Measurements from ENCODE around the gene SDHA. TPM values are rescaled to one million over a fixed set of nuclear protein-coding genes. Genes with fewer than 3 reads are reported as not detected.

SDHA gene
- total and polyA plus RNA-seq, 10 of the 15 experiments (the other 5 are each of a cell fraction or from before 2014, with no cell fraction given): 63.3 to 205 (median 104) TPM

GRCh38 chr5:192970-193831 lies 24.9 kb upstream of the SDHA start:
- BruUV-seq (replicated peaks): no TSS peak
- H2AFZ ChIP-seq (ENCODE audit: control insufficient read depth, low read depth, low read length): no peak overlapping the region
- in situ Hi-C loops (cut with MboI) (no loop called here), intact Hi-C loops (cut with micrococcal nuclease; ENCODE audit: unreplicated experiment) (no loop called here)
- no peaks in the 10 kb centered on the region; the same call in 1 of the 2 replicates for H4K20me1 ChIP-seq (ENCODE audit: control insufficient read depth, insufficient read depth)
- no peaks in the 10 kb centered on the region for H3K9me3 ChIP-seq (replicated peaks; ENCODE audit: control insufficient read depth, insufficient read depth, low read length)
- no peaks in the 10 kb centered on the region for H3K79me2 ChIP-seq (ENCODE audit: control insufficient read depth, insufficient read depth, low read length)
- H3K9ac ChIP-seq (ENCODE audit: control insufficient read depth, insufficient read depth, low read length): no peak overlapping the region
- no peak overlapping the region for H3K4me3 ChIP-seq
- CTCF ChIA-PET: no interaction called here
- no peaks in the 10 kb centered on the region for H3K27me3 ChIP-seq (replicated peaks in 1 of 2; ENCODE audit: control insufficient read depth in 2 of 2, insufficient read depth in 2 of 2, low read length in 1 of 2)
- DNase-seq (ENCODE audit: low read depth, low spot score): no peak
- FAIRE-seq: no peak
- RAD21 ChIA-PET (ENCODE audit: unreplicated experiment): no interaction called here
- H3K4me1 ChIP-seq (ENCODE audit: control insufficient read depth, insufficient read depth, low read length): peaks cover 31% of the 10 kb centered on the region
- H3K36me3 ChIP-seq (ENCODE audit: control insufficient read depth in 2 of 2, insufficient read depth in 2 of 2, low read length in 1 of 2): no peaks in the 10 kb centered on the region
- no peak overlapping the region for H3K4me2 ChIP-seq (ENCODE audit: control insufficient read depth, insufficient read depth)
- no peak for ATAC-seq
- 60% methylated on average over 14 of the region's 17 CpGs for WGBS (ENCODE audit: insufficient coverage, insufficient replicate concordance, low lambda C conversion rate, missing lambda C conversion rate)
- SMC1A ChIA-PET (ENCODE audit: uncharacterized antibody, unreplicated experiment): no interaction called here
- POLR2A ChIA-PET: no interaction called here
- no peak overlapping the region for H3K27ac ChIP-seq (ENCODE audit: control insufficient read depth, insufficient read depth)
- TF ChIP-seq GABPA (IDR thresholded peaks at IDR 0.05; ENCODE audit: low read depth) (no peak), POU2F2 (IDR thresholded peaks at IDR 0.05; ENCODE audit: borderline replicate concordance, low read depth, low read length) (no peak), CREB1 (IDR thresholded peaks at IDR 0.05; ENCODE audit: low read depth) (no peak), ATF3 (IDR thresholded peaks at IDR 0.05; ENCODE audit: borderline replicate concordance, extremely low read depth, low read depth, low read length) (no peak), CHD4 (IDR thresholded peaks at IDR 0.05) (no peak), LARP7 (IDR thresholded peaks at IDR 0.05) (no peak), RBBP5 (conservative IDR thresholded peaks at IDR 0.05) (no peak), HDAC2 (IDR thresholded peaks at IDR 0.05) (no peak), BCL3 (IDR thresholded peaks at IDR 0.05; ENCODE audit: borderline replicate concordance, insufficient read depth, low read depth, low read length, poor library complexity, severe bottlenecking) (no peak), NR2C2 (IDR thresholded peaks at IDR 0.05; ENCODE audit: borderline replicate concordance, control insufficient read depth, insufficient read length, low read depth) (no peak), DPF2 (IDR thresholded peaks at IDR 0.05) (no peak), WRNIP1 (IDR thresholded peaks at IDR 0.05; ENCODE audit: borderline replicate concordance, low read depth, low read length) (no peak), SRF (IDR thresholded peaks at IDR 0.05; ENCODE audit: low read depth in 2 of 2, low read length in 2 of 2) (no peak)

Measured in GM12878 (cell line).